ENCODE data around the gene GIPC2. TPM values are rescaled to one million over a fixed set of nuclear protein-coding genes. Genes with fewer than 3 reads are reported as not detected.

Gene GIPC2
- total RNA-seq, 1 experiment from 2014 or later, result 2.8 TPM

DNA sequence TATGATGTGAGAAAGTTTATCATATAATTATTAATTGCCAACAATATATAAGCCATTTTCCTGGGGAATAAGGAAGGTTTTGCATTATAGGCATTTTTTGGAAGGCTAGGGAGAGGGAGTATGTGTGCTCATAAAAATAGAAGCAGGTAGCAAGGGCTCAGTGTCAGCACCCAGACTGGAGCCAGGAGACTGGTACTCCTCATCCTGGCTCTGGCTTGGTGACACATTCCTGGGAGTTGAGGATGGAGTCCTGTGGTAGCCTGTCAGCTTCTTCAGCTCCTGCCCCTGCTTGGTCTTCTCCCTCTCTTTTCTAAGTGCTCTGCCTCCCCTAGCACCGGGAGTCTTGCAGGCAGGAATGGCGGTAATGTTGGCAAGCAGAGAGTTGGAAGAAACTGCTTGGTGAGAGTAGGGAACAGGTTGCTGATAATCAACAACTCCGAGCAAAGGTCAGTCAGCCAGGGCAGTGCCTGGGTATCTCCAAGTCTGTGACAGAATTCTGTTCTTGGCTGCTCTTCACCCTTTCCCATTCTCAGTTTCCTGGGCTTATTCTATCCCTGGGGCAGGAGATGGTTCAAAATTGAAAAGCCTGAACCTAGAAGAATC, 23.0 kb downstream of the GIPC2 start:
- Mint-ChIP-seq H3K4me3 (ENCODE audit: low read depth, unreplicated experiment) (no peak overlapping the region), H3K9me3 (ENCODE audit: low read depth, unreplicated experiment) (no peaks in the 10 kb centered on the region), H3K36me3 (ENCODE audit: insufficient read depth, unreplicated experiment) (no peaks in the 10 kb centered on the region), H3K27ac (ENCODE audit: unreplicated experiment) (no peak overlapping the region), H3K4me1 (ENCODE audit: low read depth, unreplicated experiment) (peaks cover 31% of the 10 kb centered on the region), H3K27me3 (ENCODE audit: unreplicated experiment) (no peaks in the 10 kb centered on the region)
- BruUV-seq (replicated peaks), result no TSS peak
- DNase-seq, result no peak
- TF ChIP-seq, protein P1, sequence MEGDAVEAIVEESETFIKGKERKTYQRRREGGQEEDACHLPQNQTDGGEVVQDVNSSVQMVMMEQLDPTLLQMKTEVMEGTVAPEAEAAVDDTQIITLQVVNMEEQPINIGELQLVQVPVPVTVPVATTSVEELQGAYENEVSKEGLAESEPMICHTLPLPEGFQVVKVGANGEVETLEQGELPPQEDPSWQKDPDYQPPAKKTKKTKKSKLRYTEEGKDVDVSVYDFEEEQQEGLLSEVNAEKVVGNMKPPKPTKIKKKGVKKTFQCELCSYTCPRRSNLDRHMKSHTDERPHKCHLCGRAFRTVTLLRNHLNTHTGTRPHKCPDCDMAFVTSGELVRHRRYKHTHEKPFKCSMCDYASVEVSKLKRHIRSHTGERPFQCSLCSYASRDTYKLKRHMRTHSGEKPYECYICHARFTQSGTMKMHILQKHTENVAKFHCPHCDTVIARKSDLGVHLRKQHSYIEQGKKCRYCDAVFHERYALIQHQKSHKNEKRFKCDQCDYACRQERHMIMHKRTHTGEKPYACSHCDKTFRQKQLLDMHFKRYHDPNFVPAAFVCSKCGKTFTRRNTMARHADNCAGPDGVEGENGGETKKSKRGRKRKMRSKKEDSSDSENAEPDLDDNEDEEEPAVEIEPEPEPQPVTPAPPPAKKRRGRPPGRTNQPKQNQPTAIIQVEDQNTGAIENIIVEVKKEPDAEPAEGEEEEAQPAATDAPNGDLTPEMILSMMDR (IDR thresholded peaks at IDR 0.05; ENCODE audit: unreplicated experiment), result no peak
- CTCF ChIA-PET, result no interaction called here
- intact Hi-C loops (cut with micrococcal nuclease; ENCODE audit: unreplicated experiment), result no loop called here

DNA sequence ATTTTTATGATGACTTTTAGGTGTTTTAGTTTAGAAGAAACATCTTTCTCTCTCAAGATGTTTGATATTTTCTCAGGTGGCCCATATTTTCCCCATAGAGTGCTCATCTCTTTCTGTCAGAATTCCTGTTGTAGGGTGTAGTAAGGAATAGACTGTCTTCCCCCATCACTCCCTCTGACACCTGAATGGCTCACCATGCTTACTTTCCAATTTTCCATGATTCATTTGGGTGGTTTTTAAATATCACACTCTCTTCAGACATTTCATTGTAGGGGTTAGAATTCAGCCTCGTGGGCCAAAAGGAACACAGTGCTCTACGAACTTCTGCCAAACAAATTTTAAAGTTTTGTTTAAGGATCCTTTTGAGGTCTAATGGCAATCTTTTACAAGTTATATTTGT, 24.0 kb downstream of the GIPC2 start:
- H3K9me3 Mint-ChIP-seq (ENCODE audit: low read depth, unreplicated experiment), result no peaks in the 10 kb centered on the region
- peaks cover 31% of the 10 kb centered on the region for H3K4me1 Mint-ChIP-seq (ENCODE audit: low read depth, unreplicated experiment)
- TF ChIP-seq, protein P1 (IDR thresholded peaks at IDR 0.05; ENCODE audit: unreplicated experiment), result no peak
- no peaks in the 10 kb centered on the region for H3K36me3 Mint-ChIP-seq (ENCODE audit: insufficient read depth, unreplicated experiment)
- intact Hi-C loops (cut with micrococcal nuclease; ENCODE audit: unreplicated experiment), result no loop called here
- CTCF ChIA-PET, result interaction anchor here (0.7 kb wide), 1 partner anchor 196 kb away, joined by 3 read pairs; no protein-coding TSS in a partner anchor
- peak overlapping the region; percentile 4 for H3K27ac Mint-ChIP-seq (ENCODE audit: unreplicated experiment)
- no peak for DNase-seq
- BruUV-seq (replicated peaks), result no TSS peak
- H3K27me3 Mint-ChIP-seq (ENCODE audit: unreplicated experiment), result no peaks in the 10 kb centered on the region
- no peak overlapping the region for H3K4me3 Mint-ChIP-seq (ENCODE audit: low read depth, unreplicated experiment)

DNA sequence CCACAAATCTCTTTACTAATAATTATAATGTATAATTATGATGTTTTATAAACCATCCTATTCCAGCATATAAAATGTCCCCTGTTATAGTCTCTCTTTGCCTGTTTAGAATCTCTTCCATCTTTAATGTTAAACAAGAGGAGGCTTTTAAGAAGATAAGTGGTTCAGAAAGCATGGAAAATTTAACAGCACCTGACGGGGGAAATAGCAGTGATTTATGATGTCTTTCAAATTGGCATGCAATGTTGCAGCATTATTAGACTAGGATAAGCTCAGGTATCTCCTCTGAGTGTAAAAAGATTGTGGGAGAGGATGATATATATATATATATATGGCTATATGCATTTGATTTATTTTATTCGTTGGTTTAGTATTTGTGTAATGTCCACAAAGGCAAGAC, 24.4 kb downstream of the GIPC2 start:
- no peaks in the 10 kb centered on the region for H3K27me3 Mint-ChIP-seq (ENCODE audit: unreplicated experiment)
- peak overlapping the region; percentile 4 for H3K27ac Mint-ChIP-seq (ENCODE audit: unreplicated experiment)
- no TSS peak for BruUV-seq (replicated peaks)
- peaks cover 31% of the 10 kb centered on the region for H3K4me1 Mint-ChIP-seq (ENCODE audit: low read depth, unreplicated experiment)
- DNase-seq, result no peak
- TF ChIP-seq, protein P1 (IDR thresholded peaks at IDR 0.05; ENCODE audit: unreplicated experiment), result no peak
- CTCF ChIA-PET, result interaction anchor here (0.7 kb wide), 2 partner anchors 44 to 197 kb away, joined by 3 to 4 read pairs; no protein-coding TSS in a partner anchor
- intact Hi-C loops (cut with micrococcal nuclease; ENCODE audit: unreplicated experiment), result no loop called here
- H3K4me3 Mint-ChIP-seq (ENCODE audit: low read depth, unreplicated experiment), result no peak overlapping the region
- no peaks in the 10 kb centered on the region for H3K9me3 Mint-ChIP-seq (ENCODE audit: low read depth, unreplicated experiment)
- H3K36me3 Mint-ChIP-seq (ENCODE audit: insufficient read depth, unreplicated experiment), result no peaks in the 10 kb centered on the region

DNA sequence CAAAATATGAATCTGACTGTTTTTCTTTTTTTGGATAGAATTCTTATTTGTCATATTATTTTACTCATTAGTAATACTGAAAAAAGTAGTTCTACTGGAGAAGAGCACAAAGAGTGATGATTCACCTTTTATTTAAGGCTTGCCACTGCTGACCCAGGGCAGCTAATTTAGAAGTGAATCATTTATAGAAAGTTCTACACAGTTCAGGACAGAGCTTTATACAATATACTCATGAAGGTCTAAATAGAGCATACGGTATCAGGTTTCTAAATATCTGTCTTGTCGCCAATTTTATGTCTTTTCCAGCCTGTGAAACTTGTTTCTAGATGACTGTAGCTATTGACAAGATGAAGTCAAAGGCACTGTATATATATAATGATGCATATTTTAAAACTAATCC, 25.0 kb downstream of the GIPC2 start:
- Mint-ChIP-seq H3K4me3 (ENCODE audit: low read depth, unreplicated experiment) (no peak overlapping the region), H3K4me1 (ENCODE audit: low read depth, unreplicated experiment) (peaks cover 31% of the 10 kb centered on the region), H3K27ac (ENCODE audit: unreplicated experiment) (no peak overlapping the region), H3K27me3 (ENCODE audit: unreplicated experiment) (no peaks in the 10 kb centered on the region), H3K36me3 (ENCODE audit: insufficient read depth, unreplicated experiment) (no peaks in the 10 kb centered on the region), H3K9me3 (ENCODE audit: low read depth, unreplicated experiment) (no peaks in the 10 kb centered on the region)
- TF ChIP-seq, protein P1 (IDR thresholded peaks at IDR 0.05; ENCODE audit: unreplicated experiment), result no peak
- intact Hi-C loops (cut with micrococcal nuclease; ENCODE audit: unreplicated experiment), result no loop called here
- BruUV-seq (replicated peaks), result no TSS peak
- no peak for DNase-seq
- CTCF ChIA-PET, result interaction anchor here (0.7 kb wide), 1 partner anchor 44 kb away, joined by 4 read pairs; no protein-coding TSS in a partner anchor

Measured in Calu3 (cell line).